Adrenal gland (tissue), 12 donors: Measurements from ENCODE around the gene CAMTA1. TPM values are rescaled to one million over a fixed set of nuclear protein-coding genes. Genes with fewer than 3 reads are reported as not detected.

ENCODE experiments used
- DNase-seq, 7 donors: peaks; one replicate each; pipeline ENCODE4 v3.0.0-alpha.2; 2019 to 2020
- H3K27ac ChIP-seq, 5 donors: fragments of 200-600 bp; sonication (generic) in 4 of 5; 1 replicate in 3 of 5; 2 replicates in 2 of 5; pipeline versions ENCODE4 v1.5.1 to v1.8.0; 2016 to 2020; ENCODE audit warnings: mild to moderate bottlenecking in 1 of 5
- H3K27me3 ChIP-seq: fragments of 200-600 bp; 2 replicates; pipeline ENCODE4 v1.8.0; 2021
- H3K36me3 ChIP-seq, 2 donors: fragments of 200-600 bp; replicated peaks in 1 of 2; 1 replicate in 1 of 2; 2 replicates in 1 of 2; pipeline versions ENCODE4 v1.5.1 to v1.8.0; 2018 to 2022
- H3K4me1 ChIP-seq, 2 donors: fragments of 200-600 bp; replicated peaks in 1 of 2; 1 replicate in 1 of 2; 2 replicates in 1 of 2; pipeline versions ENCODE4 v1.5.1 to v1.8.0; 2018 to 2021
- H3K4me3 ChIP-seq, 4 donors: fragments of 200-600 bp; sonication (generic) in 3 of 4; one replicate each; pipeline ENCODE4 v1.5.1; 2016 to 2018
- H3K9me3 ChIP-seq, 3 donors: fragments of 200-600 bp; sonication (generic) in 1 of 3; replicated peaks in 1 of 3; 1 replicate in 2 of 3; 2 replicates in 1 of 3; pipeline versions ENCODE4 v1.5.1 to v1.8.0; 2016 to 2021
- POLR2A ChIP-seq, 2 donors: fragments of 450-650 bp; IDR thresholded peaks; one replicate each; pipeline ENCODE4 v1.6.1; 2017; ENCODE audit warnings: antibody characterized with exemption in 2 of 2, mild to moderate bottlenecking in 2 of 2, moderate library complexity in 1 of 2
- WGBS, 4 donors: extraction: QIAGEN DNeasy Blood & Tissue Kit in 2 of 4; methylation state at CpG; one replicate each; pipeline versions ENCODE4 v1.1.5 to v1.1.7; 2013 to 2017; 5-methylcytosine and 5-hydroxymethylcytosine counted together
- intact Hi-C, 2 donors: fragments of 100-400 bp; cut with DNase I; formaldehyde crosslinking; loops; one replicate each; pipeline versions ENCODE4 v1.14.1 to v1.15.0; 2022 to 2023
- polyA plus RNA-seq, 3 donors: library from polyadenylated mRNA; stranded (reverse); fragments of 200-250 nt in 2 of 3; fragments of 350-450 nt in 1 of 3; fragmentation: Illumina TruSeq in 1 of 3; extraction: RNeasy Lipid Tissue Mini Kit (QIAGEN cat#74804) in 1 of 3; gene quantifications; one replicate each; pipeline ENCODE4 v1.2.3, GENCODE V29; 2013 to 2014
- total RNA-seq, 9 donors: library from RNA; depleted of rRNA in 4 of 9; stranded (reverse); fragments of >200 nt in 4 of 9; fragments of 120-200 nt in 1 of 9; fragmentation: NEBNext Ultra II Directional in 1 of 9; extraction: Animal tissue kit (Norgen Biotek cat#: 25700) in 1 of 9; gene quantifications; one replicate each; pipeline versions ENCODE4 v1.1.0 to v1.2.4, GENCODE V29; 2013 to 2023
- TF ChIP-seq, protein P1 (sequence below), 6 experiments: fragments of 450-650 bp in 4 of 6; fragments of 200-600 bp in 2 of 6; sonication (generic) in 1 of 6; IDR thresholded peaks; 1 replicate in 5 of 6; 2 replicates in 1 of 6; pipeline versions ENCODE4 v1.5.1 to v1.8.0; 2016 to 2021; ENCODE audit warnings: antibody characterized with exemption in 6 of 6, mild to moderate bottlenecking in 2 of 6, moderate library complexity in 1 of 6
- donor health status: healthy with polysubstance abuse.
- donor health status: Bipolar disorder and iron deficiency.
- donor health status: DM: yes; HTN: yes; CAD: no.
- donor health status: DM: no; HTN: no; CAD: no.
- donor health status: DM: no; HTN: no; CAD: no.
- donor health status: DM: yes; HTN: yes; CAD: no.

Gene CAMTA1
- total and polyA plus RNA-seq, 12 donors: 62.9 to 141 (median 96.9) TPM

DNA sequence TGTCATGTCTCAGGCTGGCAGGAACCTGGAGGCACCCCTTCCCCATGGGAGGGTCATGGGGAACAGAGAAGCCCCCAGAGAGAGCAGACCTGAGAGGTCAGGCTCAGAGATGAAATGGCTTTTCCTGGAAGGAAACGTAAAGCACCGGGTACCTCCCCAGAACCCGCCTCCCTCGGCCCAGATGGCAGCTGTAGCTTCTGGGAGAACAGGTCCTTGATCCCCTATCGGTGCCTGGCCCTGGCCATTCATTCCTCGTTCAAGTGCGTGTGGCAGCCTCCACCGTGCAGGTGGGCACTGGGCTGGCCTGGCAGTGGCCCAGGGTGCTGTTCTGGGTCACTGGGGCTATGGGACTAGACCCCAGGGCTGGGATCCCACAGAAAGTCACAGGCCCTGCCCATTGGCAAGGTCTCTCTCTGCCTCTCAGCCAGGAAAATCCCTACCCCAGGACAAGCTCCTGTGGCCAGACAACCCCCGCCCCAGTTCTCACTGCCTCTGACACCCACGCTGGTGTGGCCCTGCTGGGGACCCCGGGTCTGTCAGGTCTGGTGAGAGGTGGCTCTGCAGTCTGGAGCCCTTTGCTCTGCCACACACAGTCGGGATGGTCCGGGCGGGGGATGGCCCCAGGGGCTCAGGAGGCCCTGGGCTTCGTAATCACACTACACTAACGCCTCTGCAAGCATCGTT is 802.7 kb downstream of the CAMTA1 start:
- H3K9me3 ChIP-seq: no peaks in the 10 kb centered on the region
- peak overlapping the region in 1 of 5 donors; percentile 46 for H3K27ac ChIP-seq
- WGBS, 4 donors: 74 to 84% (median 80%) methylated on average over 9 to 17 of the region's 17 CpGs
- peak in 1 of 7 donors; percentile 50 for DNase-seq
- TF ChIP-seq, protein P1, sequence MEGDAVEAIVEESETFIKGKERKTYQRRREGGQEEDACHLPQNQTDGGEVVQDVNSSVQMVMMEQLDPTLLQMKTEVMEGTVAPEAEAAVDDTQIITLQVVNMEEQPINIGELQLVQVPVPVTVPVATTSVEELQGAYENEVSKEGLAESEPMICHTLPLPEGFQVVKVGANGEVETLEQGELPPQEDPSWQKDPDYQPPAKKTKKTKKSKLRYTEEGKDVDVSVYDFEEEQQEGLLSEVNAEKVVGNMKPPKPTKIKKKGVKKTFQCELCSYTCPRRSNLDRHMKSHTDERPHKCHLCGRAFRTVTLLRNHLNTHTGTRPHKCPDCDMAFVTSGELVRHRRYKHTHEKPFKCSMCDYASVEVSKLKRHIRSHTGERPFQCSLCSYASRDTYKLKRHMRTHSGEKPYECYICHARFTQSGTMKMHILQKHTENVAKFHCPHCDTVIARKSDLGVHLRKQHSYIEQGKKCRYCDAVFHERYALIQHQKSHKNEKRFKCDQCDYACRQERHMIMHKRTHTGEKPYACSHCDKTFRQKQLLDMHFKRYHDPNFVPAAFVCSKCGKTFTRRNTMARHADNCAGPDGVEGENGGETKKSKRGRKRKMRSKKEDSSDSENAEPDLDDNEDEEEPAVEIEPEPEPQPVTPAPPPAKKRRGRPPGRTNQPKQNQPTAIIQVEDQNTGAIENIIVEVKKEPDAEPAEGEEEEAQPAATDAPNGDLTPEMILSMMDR (IDR thresholded peaks at IDR 0.05): no peak
- no peak for TF ChIP-seq POLR2A (IDR thresholded peaks at IDR 0.05)
- no peak overlapping the region for H3K4me3 ChIP-seq
- peaks cover 0 to 9% of the 10 kb centered on the region in 2 donors for H3K4me1 ChIP-seq
- H3K27me3 ChIP-seq: no peaks in the 10 kb centered on the region
- no peaks in the 10 kb centered on the region for H3K36me3 ChIP-seq
- intact Hi-C loops: no loop called here

DNA sequence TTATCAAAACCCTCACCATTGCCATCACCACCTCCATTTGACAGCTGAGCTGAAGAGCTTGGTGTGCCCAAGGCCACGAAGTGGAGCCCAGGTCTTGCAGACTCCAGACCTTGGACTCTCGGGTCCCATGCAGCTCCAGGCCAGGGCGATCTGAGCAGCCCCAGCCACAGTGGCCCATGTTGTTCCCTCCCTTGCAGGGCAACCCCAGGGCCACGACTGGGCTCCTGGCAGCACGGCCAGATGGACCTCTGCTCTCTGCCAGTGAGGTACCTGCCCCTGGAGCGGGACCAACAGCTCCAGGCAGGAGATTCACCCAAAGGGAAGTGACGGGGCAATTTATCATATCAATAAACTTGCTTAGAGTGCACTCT is 803.2 kb downstream of the CAMTA1 start:
- TF ChIP-seq, protein P1 (IDR thresholded peaks at IDR 0.05): no peak
- no peak for TF ChIP-seq POLR2A (IDR thresholded peaks at IDR 0.05)
- Histone ChIP-seq H3K9me3 (no peaks in the 10 kb centered on the region), H3K27ac (no peak overlapping the region), H3K4me3 (no peak overlapping the region), H3K36me3 (no peaks in the 10 kb centered on the region), H3K27me3 (no peaks in the 10 kb centered on the region), H3K4me1 (peaks cover 0 to 9% of the 10 kb centered on the region in 2 donors)
- DNase-seq: no peak
- intact Hi-C loops: no loop called here
- WGBS, 4 donors: 65 to 78% (median 73%) methylated on average over 4 to 7 of the region's 7 CpGs

DNA sequence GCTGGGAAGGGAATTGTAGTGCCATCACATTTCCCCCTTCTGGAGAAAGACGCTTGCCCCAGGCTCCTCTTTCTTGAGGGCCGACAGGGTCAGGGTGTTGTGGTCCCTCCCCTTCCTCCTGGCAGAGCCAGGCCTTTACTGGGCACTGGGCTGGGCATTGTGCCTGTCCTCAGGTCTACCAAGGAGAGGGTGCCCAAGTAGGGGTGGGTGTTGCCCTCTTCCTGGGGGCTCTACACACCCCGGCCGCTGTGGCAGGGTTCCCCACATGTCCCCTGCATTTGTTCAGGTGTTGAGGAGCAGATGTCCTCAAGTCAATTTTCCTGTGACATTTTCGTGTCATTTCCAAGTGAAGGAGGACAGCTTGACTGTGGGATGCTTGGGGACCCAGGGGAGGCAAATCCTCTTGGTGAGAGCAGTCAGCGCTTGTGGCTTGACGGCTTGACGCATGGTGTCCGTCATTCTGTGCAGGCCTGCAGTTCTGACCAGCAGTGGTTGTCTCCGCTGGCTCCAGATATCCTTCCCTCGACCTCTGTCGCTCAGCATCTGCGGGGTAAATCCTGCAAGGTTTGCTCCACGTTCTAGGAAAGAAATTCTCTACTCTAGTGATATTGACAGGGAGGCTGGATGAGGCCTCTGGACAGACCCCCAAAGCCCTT is 804.0 kb downstream of the CAMTA1 start:
- Histone ChIP-seq H3K27me3 (no peaks in the 10 kb centered on the region), H3K9me3 (no peaks in the 10 kb centered on the region), H3K4me1 (peaks cover 0 to 9% of the 10 kb centered on the region in 2 donors), H3K4me3 (no peak overlapping the region), H3K36me3 (no peaks in the 10 kb centered on the region), H3K27ac (no peak overlapping the region)
- intact Hi-C loops: no loop called here
- DNase-seq: peak in 1 of 7 donors; percentile 44
- TF ChIP-seq, protein P1 (IDR thresholded peaks at IDR 0.05): no peak
- no peak for TF ChIP-seq POLR2A (IDR thresholded peaks at IDR 0.05)
- WGBS, 4 donors: 85 to 94% (median 91%) methylated on average over 7 to 14 of the region's 14 CpGs

DNA sequence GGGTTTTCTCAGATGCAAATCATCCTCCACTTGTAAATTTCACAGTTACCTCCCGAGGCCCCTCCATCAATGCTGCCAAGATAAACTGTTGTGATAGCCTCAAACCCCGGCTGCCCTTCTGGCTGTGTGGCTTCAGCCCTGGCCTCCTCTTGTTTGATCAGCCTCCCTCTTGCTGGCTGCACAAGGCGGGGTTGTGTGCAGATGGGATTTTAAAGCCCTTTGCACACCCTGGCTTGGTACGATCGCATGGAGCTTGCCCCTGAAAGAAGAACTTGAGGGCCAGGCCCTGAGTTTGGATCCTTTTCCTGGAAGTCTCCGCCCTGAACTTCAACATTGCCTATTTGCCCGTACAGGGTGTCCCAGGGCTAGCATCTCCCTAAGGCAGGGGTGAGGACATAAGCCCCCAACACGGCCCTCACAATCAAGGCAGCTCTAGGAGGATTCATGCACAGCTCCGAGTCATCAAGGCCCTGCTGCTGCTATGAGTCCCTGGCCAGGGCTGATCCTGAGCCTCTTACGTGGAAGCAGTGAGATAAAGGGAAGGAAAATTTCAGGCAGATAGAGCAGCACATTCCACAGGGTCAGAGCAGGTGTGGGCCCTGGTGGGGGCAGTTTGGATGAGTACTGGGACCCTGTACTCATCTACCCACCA is 804.6 kb downstream of the CAMTA1 start:
- Histone ChIP-seq H3K27me3 (no peaks in the 10 kb centered on the region), H3K9me3 (no peaks in the 10 kb centered on the region), H3K27ac (no peak overlapping the region), H3K4me3 (no peak overlapping the region), H3K4me1 (peaks cover 0 to 9% of the 10 kb centered on the region in 2 donors), H3K36me3 (no peaks in the 10 kb centered on the region)
- intact Hi-C loops: no loop called here
- DNase-seq: peak in 1 of 7 donors; percentile 39
- 75 to 81% (median 79%) methylated on average over 8 to 10 of the region's 10 CpGs for WGBS, 4 donors
- TF ChIP-seq POLR2A (IDR thresholded peaks at IDR 0.05): no peak
- TF ChIP-seq, protein P1 (IDR thresholded peaks at IDR 0.05): no peak
